AG04449 (cell line): ENCODE data around the gene TPP1.

Source experiments
- CTCF ChIA-PET: fragments of 350-600 bp; formaldehyde crosslinking; extraction: SDS; loops from one replicate; lab custom pipeline; 2021; ENCODE audit warnings: antibody characterized with exemption; lab: Yijun Ruan, JAX
- POLR2A ChIA-PET: fragments of 400-600, 350-600 bp; formaldehyde crosslinking; extraction: SDS; loops from one replicate; lab custom pipeline; 2020; ENCODE audit warnings: antibody characterized with exemption, inconsistent platforms; lab: Yijun Ruan, JAX
- DNase-seq: peaks from one replicate; pipeline ENCODE4 v3.0.0-alpha.2; 2010; ENCODE audit warnings: low read depth, low spot score
- H3K4me3 ChIP-seq: 2 replicates; pipeline ENCODE4 v1.5.1; 2011; ENCODE audit warnings: low read depth, mild to moderate bottlenecking, control low read depth, low read length
- TF ChIP-seq, protein P1 (sequence below): IDR thresholded peaks from one replicate; pipeline ENCODE4 v1.5.1; 2011; ENCODE audit warnings: mild to moderate bottlenecking, moderate library complexity, low read length, control low read depth, inconsistent platforms; ENCODE audit not compliant: insufficient read depth; ENCODE audit errors: missing control alignments

Gene TPP1

DNA sequence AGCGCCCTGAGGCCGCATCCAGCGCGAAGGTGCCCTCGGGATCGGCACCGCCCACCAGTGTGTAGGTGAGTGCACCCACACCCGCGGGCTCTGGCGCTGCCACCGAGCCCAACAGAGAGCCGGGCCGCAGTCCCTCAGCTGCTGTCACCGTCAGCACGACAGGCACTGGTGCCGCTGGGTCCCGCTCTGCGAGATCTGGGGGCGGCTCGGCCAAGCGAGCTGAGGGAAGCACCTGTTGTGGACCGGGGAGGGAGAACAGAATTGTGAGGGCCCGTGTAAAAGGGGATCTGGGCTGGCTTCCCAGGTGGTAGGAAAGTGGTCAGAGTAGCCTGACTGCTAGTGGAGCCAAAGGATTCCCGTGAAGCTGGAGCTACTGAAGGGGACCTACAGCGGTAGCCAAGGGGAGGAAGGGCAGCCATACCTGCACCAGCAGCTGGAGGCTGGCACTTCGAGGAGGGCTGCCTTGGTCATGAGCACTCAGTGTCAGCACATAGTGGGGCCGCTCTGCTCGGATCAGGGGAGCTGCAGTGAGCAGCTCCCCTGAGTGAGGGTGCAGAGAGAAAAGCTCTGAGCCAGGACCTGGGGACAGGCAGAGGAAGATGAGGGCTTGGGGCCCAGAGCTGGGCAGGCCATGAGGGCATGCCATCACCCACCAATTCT lies 11.5 kb upstream of the TPP1 start:
- TF ChIP-seq, protein P1, sequence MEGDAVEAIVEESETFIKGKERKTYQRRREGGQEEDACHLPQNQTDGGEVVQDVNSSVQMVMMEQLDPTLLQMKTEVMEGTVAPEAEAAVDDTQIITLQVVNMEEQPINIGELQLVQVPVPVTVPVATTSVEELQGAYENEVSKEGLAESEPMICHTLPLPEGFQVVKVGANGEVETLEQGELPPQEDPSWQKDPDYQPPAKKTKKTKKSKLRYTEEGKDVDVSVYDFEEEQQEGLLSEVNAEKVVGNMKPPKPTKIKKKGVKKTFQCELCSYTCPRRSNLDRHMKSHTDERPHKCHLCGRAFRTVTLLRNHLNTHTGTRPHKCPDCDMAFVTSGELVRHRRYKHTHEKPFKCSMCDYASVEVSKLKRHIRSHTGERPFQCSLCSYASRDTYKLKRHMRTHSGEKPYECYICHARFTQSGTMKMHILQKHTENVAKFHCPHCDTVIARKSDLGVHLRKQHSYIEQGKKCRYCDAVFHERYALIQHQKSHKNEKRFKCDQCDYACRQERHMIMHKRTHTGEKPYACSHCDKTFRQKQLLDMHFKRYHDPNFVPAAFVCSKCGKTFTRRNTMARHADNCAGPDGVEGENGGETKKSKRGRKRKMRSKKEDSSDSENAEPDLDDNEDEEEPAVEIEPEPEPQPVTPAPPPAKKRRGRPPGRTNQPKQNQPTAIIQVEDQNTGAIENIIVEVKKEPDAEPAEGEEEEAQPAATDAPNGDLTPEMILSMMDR = no peak
- CTCF ChIA-PET = interaction anchor here (3.3 kb wide), 1 partner anchor 12 kb away, joined by 11 read pairs; the partner anchor contains the start of gene TPP1
- no peak overlapping the region for H3K4me3 ChIP-seq
- no peak for DNase-seq
- POLR2A ChIA-PET = no interaction called here

DNA sequence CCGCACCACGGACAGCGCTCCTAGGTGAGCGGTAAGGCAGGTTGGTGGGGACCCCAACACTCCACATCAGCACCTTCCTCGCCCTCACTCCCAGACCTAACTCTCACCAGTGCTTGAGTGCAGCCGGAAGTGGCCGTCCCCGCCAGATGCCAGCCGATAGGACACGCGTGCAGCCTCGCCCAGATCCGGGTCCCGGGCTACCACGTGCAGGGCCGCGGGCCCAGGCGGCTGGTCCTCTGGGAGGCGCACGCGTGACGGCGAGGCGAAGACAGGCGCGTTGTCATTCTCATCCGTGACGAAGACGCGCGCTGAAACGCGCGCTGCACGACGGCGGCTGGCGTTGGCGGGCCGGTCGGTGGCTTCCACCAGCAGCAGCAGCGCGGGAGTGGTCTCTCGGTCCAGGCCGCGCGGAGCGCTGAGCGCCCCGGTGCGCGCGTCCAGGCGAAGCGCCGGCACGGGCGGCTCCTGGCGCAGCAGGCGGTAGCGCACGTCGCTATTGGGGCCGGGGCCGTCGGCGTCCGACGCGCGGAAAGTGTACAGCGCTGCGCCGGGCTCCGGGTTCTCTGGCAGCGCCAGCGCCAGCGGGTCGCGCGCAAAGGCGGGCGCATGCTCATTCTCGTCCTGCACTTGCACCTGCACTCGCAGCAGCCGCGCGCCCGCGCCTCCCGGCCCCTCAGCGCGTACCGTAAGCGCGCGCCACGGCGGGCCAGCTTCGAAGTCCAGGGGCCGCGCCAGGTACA lies 10.8 kb upstream of the TPP1 start:
- TF ChIP-seq, protein P1 = no peak
- DNase-seq = no peak
- H3K4me3 ChIP-seq = no peak overlapping the region
- ChIA-PET CTCF (interaction anchor here (3.3 kb wide), 1 partner anchor 11 kb away, joined by 11 read pairs; the partner anchor contains the start of gene TPP1), POLR2A (no interaction called here)

DNA sequence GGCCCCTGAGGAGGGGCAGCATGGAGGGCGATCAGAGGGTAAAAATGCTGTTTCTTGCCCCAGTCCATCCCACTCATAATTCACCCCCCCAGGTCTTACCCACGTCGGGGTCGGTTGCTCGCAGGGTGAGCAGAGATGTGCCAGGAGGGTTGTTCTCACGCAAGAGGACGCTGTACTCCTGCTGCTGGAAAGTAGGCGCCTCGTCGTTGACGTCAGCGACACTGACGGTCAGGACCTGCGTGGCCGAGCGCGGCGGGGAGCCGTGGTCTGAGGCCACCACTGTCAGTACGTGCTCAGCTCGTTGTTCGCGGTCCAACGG lies 10.3 kb upstream of the TPP1 start:
- no peak overlapping the region for H3K4me3 ChIP-seq
- ChIA-PET CTCF (interaction anchor here (1.1 to 3.3 kb wide), 2 partner anchors 11 to 38 kb away, joined by 3 to 11 read pairs; partner anchors contain the start of gene TPP1), POLR2A (no interaction called here)
- DNase-seq = no peak
- TF ChIP-seq, protein P1 = no peak

GRCh38 chr11:6628526-6628925 lies 9.3 kb upstream of the TPP1 start:
- no peak for DNase-seq
- POLR2A ChIA-PET = no interaction called here
- TF ChIP-seq, protein P1 = no peak
- no peak overlapping the region for H3K4me3 ChIP-seq
- CTCF ChIA-PET = interaction anchor here (1.1 to 3.3 kb wide), 2 partner anchors 10 to 39 kb away, joined by 3 to 11 read pairs; partner anchors contain the start of gene TPP1

GRCh38 chr11:6627762-6628241 lies 8.6 kb upstream of the TPP1 start:
- POLR2A ChIA-PET = interaction anchor here (0.8 kb wide), 1 partner anchor 9 kb away, joined by 3 read pairs; no protein-coding TSS in a partner anchor
- no peak overlapping the region for H3K4me3 ChIP-seq
- TF ChIP-seq, protein P1 = no peak
- CTCF ChIA-PET = interaction anchor here (1.2 kb wide), 1 partner anchor 9 kb away, joined by 3 read pairs; the partner anchor contains the start of gene TPP1
- DNase-seq = no peak
